WTC11 (cell line): ENCODE data around the gene RBM38. TPM values are rescaled to one million over a fixed set of nuclear protein-coding genes. Genes with fewer than 3 reads are reported as not detected.

Experiments
- ATAC-seq: fragments of 200-7000 bp; cut with Tn5 transposase; 2 replicates; pipeline ENCODE4 v1.10.0; 2021; ENCODE audit warnings: mild to moderate bottlenecking, moderate library complexity
- CTCF ChIA-PET: fragments of 300-600 bp; sonication (Branson Sonifier 250); formaldehyde crosslinking; loops from one replicate; lab custom pipeline; 2021; ENCODE audit warnings: antibody characterized with exemption; lab: Charles Lee
- POLR2A ChIA-PET: fragments of 350-600 bp; sonication (Branson Sonifier 250); formaldehyde crosslinking; loops from one replicate; lab custom pipeline; 2021; ENCODE audit warnings: antibody characterized with exemption; lab: Charles Lee
- DNase-seq: peaks from one replicate; pipeline ENCODE4 v3.0.0; 2021; ENCODE audit warnings: low spot score
- H3K27ac Mint-ChIP-seq: 2 replicates; pipeline ENCODE4 v1.8.0; 2021; ENCODE audit warnings: mixed read lengths
- H3K27me3 Mint-ChIP-seq: 2 replicates; pipeline ENCODE4 v1.8.0; 2021; ENCODE audit warnings: low read depth, mild to moderate bottlenecking, moderate library complexity, mixed read lengths
- H3K36me3 Mint-ChIP-seq: 2 replicates; pipeline ENCODE4 v1.8.0; 2021; ENCODE audit warnings: mixed read lengths
- H3K4me1 Mint-ChIP-seq: 2 replicates; pipeline ENCODE4 v1.8.0; 2022; ENCODE audit warnings: mixed read lengths
- H3K4me3 Mint-ChIP-seq: 2 replicates; pipeline ENCODE4 v1.8.0; 2021; ENCODE audit warnings: mild to moderate bottlenecking, moderate library complexity, mixed read lengths
- H3K9me3 Mint-ChIP-seq: 2 replicates; pipeline ENCODE4 v1.8.0; 2021; ENCODE audit warnings: mixed read lengths
- AFF4 ChIP-seq: sonication (generic); formaldehyde crosslinking; IDR thresholded peaks from 2 replicates; pipeline ENCODE4 v1.8.1; 2023; ENCODE audit warnings: mild to moderate bottlenecking, missing genetic modification reagents, borderline replicate concordance
- ATF1 ChIP-seq: sonication (generic); formaldehyde crosslinking; IDR thresholded peaks from 2 replicates; pipeline ENCODE4 v1.8.1; 2023; ENCODE audit warnings: mild to moderate bottlenecking, moderate library complexity, missing genetic modification reagents
- CDX4 ChIP-seq: fragments of 250-450 bp; sonication (Bioruptor Pico); IDR thresholded peaks from 2 replicates; pipeline ENCODE4 v1.9.0; 2021; ENCODE audit warnings: moderate library complexity, mild to moderate bottlenecking, inconsistent platforms, borderline replicate concordance
- E2F1 ChIP-seq: sonication (generic); formaldehyde crosslinking; IDR thresholded peaks from 2 replicates; pipeline ENCODE4 v1.8.0; 2022; ENCODE audit warnings: mild to moderate bottlenecking, missing genetic modification reagents
- ESRRA ChIP-seq: sonication (generic); formaldehyde crosslinking; IDR thresholded peaks from 2 replicates; pipeline ENCODE4 v1.8.1; 2022; ENCODE audit warnings: mild to moderate bottlenecking, missing genetic modification reagents, borderline replicate concordance
- ETV6 ChIP-seq: sonication (generic); formaldehyde crosslinking; IDR thresholded peaks from 2 replicates; pipeline ENCODE4 v1.8.1; 2022; ENCODE audit warnings: mild to moderate bottlenecking, missing genetic modification reagents
- FOXK1 ChIP-seq: sonication (generic); formaldehyde crosslinking; IDR thresholded peaks from 2 replicates; pipeline ENCODE4 v1.8.0; 2022; ENCODE audit warnings: mild to moderate bottlenecking, moderate library complexity, missing genetic modification reagents
- KAT7 ChIP-seq: sonication (generic); formaldehyde crosslinking; IDR thresholded peaks from 2 replicates; pipeline ENCODE4 v1.8.1; 2023; ENCODE audit warnings: missing genetic modification reagents, mild to moderate bottlenecking, borderline replicate concordance
- NR2C2 ChIP-seq: sonication (generic); formaldehyde crosslinking; IDR thresholded peaks from 2 replicates; pipeline ENCODE4 v1.8.0; 2022; ENCODE audit warnings: mild to moderate bottlenecking, missing genetic modification reagents
- NR3C1 ChIP-seq: sonication (generic); formaldehyde crosslinking; conservative IDR thresholded peaks from 2 replicates; pipeline ENCODE4 v1.8.1; 2023; ENCODE audit warnings: low read depth, mild to moderate bottlenecking, missing genetic modification reagents
- RORB ChIP-seq: fragments of 250-450 bp; sonication (Bioruptor Pico); IDR thresholded peaks from 2 replicates; pipeline ENCODE4 v1.9.0; 2021; ENCODE audit warnings: mild to moderate bottlenecking
- SMAD3 ChIP-seq: sonication (generic); formaldehyde crosslinking; IDR thresholded peaks from 2 replicates; pipeline ENCODE4 v1.8.0; 2022; ENCODE audit warnings: missing genetic modification reagents, mild to moderate bottlenecking, borderline replicate concordance
- TCF7 ChIP-seq: sonication (generic); formaldehyde crosslinking; IDR thresholded peaks from 2 replicates; pipeline ENCODE4 v1.8.0; 2022; ENCODE audit warnings: mild to moderate bottlenecking, low read depth, missing genetic modification reagents, moderate library complexity
- USF1 ChIP-seq: sonication (generic); formaldehyde crosslinking; IDR thresholded peaks from 2 replicates; pipeline ENCODE4 v1.8.0; 2022; ENCODE audit warnings: mild to moderate bottlenecking, missing genetic modification reagents
- USF2 ChIP-seq: sonication (generic); formaldehyde crosslinking; IDR thresholded peaks from 2 replicates; pipeline ENCODE4 v1.8.1; 2023; ENCODE audit warnings: mild to moderate bottlenecking, missing genetic modification reagents, moderate library complexity
- ZNF232 ChIP-seq: sonication (generic); formaldehyde crosslinking; IDR thresholded peaks from 2 replicates; pipeline ENCODE4 v1.8.0; 2022; ENCODE audit warnings: mild to moderate bottlenecking, missing genetic modification reagents
- ZNF281 ChIP-seq: sonication (generic); formaldehyde crosslinking; IDR thresholded peaks from 2 replicates; pipeline ENCODE4 v1.8.0; 2023; ENCODE audit warnings: mild to moderate bottlenecking, missing genetic modification reagents
- ZNF317 ChIP-seq: sonication (generic); formaldehyde crosslinking; IDR thresholded peaks from 2 replicates; pipeline ENCODE4 v1.8.1; 2023; ENCODE audit warnings: low read depth, mild to moderate bottlenecking, moderate library complexity, missing genetic modification reagents, borderline replicate concordance
- ZNF396 ChIP-seq: fragments of 250-450 bp; sonication (Bioruptor Pico); IDR thresholded peaks from 2 replicates; pipeline ENCODE4 v1.8.0; 2021; ENCODE audit warnings: mild to moderate bottlenecking, moderate library complexity, borderline replicate concordance
- ZNF512 ChIP-seq: sonication (generic); formaldehyde crosslinking; IDR thresholded peaks from 2 replicates; pipeline ENCODE4 v1.8.1; 2022; ENCODE audit warnings: missing genetic modification reagents, borderline replicate concordance
- ZNF671 ChIP-seq: fragments of 250-450 bp; sonication (Bioruptor Pico); IDR thresholded peaks from 2 replicates; pipeline ENCODE4 v1.8.0; 2021; ENCODE audit warnings: mild to moderate bottlenecking
- total RNA-seq: library from RNA; stranded (reverse); gene quantifications from 3 replicates; pipeline ENCODE4 v1.2.3, GENCODE V29; 2021

The RBM38 gene
- total RNA-seq, 1 experiment from 2014 or later = 69.0 TPM

GRCh38 chr20:57444394-57445048, 53.3 kb downstream of the RBM38 start (continued):
- no peak for TF ChIP-seq USF2
- no peak for TF ChIP-seq NR2C2 (CRISPR knock-in tag)
- TF ChIP-seq ETV6 (CRISPR knock-in tag) = no peak
- no peak for TF ChIP-seq ZNF671 (CRISPR knock-in tag)
- no peak for TF ChIP-seq ATF1
- no peak for TF ChIP-seq AFF4 (CRISPR knock-in tag)

GRCh38 chr20:57445298-57445697, 54.1 kb downstream of the RBM38 start:
- Mint-ChIP-seq H3K27ac (no peak overlapping the region), H3K4me3 (no peak overlapping the region), H3K9me3 (peaks cover 15% of the 10 kb centered on the region; the same call in 1 of the 2 replicates), H3K4me1 (peaks cover 2% of the 10 kb centered on the region; the same call in 1 of the 2 replicates), H3K36me3 (peaks cover 4% of the 10 kb centered on the region; the same call in 1 of the 2 replicates), H3K27me3 (peaks cover 3% of the 10 kb centered on the region; the same call in 1 of the 2 replicates)
- ChIA-PET POLR2A (no interaction called here), CTCF (no interaction called here)
- no peak for DNase-seq
- no peak for TF ChIP-seq FOXK1 (CRISPR knock-in tag)
- no peak for TF ChIP-seq ZNF396 (CRISPR knock-in tag)
- no peak for TF ChIP-seq ZNF317 (CRISPR knock-in tag)
- TF ChIP-seq SMAD3 (CRISPR knock-in tag) = no peak
- TF ChIP-seq ESRRA = no peak
- TF ChIP-seq ZNF281 = no peak
- no peak for TF ChIP-seq KAT7 (CRISPR knock-in tag)
- no peak for TF ChIP-seq CDX4
- TF ChIP-seq RORB (CRISPR knock-in tag) = no peak
- ATAC-seq = no peak

GRCh38 chr20:57445774-57446173, 54.6 kb downstream of the RBM38 start:
- Mint-ChIP-seq H3K4me1 (peaks cover 6% of the 10 kb centered on the region), H3K27me3 (peaks cover 3% of the 10 kb centered on the region; the same call in 1 of the 2 replicates), H3K9me3 (peaks cover 15% of the 10 kb centered on the region; the same call in 1 of the 2 replicates), H3K4me3 (no peak overlapping the region), H3K36me3 (peaks cover 4% of the 10 kb centered on the region; the same call in 1 of the 2 replicates), H3K27ac (no peak overlapping the region)
- ChIA-PET POLR2A (no interaction called here), CTCF (no interaction called here)
- ATAC-seq = no peak
- DNase-seq = no peak
- TF ChIP-seq TCF7 (CRISPR knock-in tag) = no peak
- TF ChIP-seq E2F1 (CRISPR knock-in tag) = no peak
- TF ChIP-seq NR3C1 (CRISPR knock-in tag) = no peak
- TF ChIP-seq ZNF512 (CRISPR knock-in tag) = no peak
- no peak for TF ChIP-seq ZNF232
- no peak for TF ChIP-seq CDX4
- TF ChIP-seq USF1 = no peak
